ENCODE results near the gene WDFY2. TPM values are rescaled to one million over a fixed set of nuclear protein-coding genes. Genes with fewer than 3 reads are reported as not detected.
"Not testable (repeated sequence)": the region's sequence is repeated elsewhere in the genome, so short reads cannot be mapped to it uniquely, and the experiment has no call there.

The WDFY2 gene
- total and polyA plus RNA-seq, 8 donors: 11.4 to 25.2 (median 17.2) TPM

DNA sequence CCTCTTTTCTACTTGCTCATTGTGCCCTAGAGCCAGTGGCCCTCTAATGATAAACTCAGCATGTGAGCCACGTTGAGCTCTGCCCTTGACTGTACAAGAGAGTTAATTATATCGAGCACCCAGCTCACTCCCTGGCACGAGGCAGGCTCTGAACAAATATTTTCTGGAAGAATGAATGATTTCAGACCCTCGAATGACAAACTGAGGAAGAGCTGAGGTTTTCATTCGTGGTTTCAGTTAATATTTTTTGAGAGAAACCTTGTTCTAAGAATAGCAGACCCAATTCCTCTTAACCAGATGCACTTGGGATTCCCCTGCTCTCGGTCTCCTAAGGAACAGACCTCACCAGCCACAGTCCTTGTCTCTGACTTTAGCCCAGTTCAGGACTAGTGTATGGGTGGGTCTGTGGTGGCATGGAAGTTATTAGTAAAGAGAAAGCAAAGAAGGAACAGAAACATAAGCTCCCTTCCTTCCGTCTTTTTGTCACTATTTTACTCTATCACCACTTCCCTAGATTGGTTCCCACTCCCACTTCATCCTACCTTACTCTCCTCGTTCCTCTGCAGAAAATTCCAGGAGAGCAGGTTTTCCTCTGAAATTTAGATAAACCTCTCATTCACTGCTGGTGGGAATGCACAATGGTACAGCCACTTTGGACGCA, 22.1 kb upstream of the WDFY2 start:
- FAIRE-seq: no peak
- Histone ChIP-seq H3K27me3 (no peaks in the 10 kb centered on the region), H3K27ac (no peak overlapping the region), H3K36me3 (no peaks in the 10 kb centered on the region), H3K4me1 (no peaks in the 10 kb centered on the region), H3K9me3 (no peaks in the 10 kb centered on the region), H3K4me3 (no peak overlapping the region)
- WGBS, 2 donors: 69 to 71% methylated on average over 9 of the region's 9 CpGs
- peak in 2 of 4 donors; percentile 29 to 71 for ATAC-seq
- no peak for DNase-seq
- TF ChIP-seq, protein P1, sequence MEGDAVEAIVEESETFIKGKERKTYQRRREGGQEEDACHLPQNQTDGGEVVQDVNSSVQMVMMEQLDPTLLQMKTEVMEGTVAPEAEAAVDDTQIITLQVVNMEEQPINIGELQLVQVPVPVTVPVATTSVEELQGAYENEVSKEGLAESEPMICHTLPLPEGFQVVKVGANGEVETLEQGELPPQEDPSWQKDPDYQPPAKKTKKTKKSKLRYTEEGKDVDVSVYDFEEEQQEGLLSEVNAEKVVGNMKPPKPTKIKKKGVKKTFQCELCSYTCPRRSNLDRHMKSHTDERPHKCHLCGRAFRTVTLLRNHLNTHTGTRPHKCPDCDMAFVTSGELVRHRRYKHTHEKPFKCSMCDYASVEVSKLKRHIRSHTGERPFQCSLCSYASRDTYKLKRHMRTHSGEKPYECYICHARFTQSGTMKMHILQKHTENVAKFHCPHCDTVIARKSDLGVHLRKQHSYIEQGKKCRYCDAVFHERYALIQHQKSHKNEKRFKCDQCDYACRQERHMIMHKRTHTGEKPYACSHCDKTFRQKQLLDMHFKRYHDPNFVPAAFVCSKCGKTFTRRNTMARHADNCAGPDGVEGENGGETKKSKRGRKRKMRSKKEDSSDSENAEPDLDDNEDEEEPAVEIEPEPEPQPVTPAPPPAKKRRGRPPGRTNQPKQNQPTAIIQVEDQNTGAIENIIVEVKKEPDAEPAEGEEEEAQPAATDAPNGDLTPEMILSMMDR (IDR thresholded peaks at IDR 0.05): no peak
- intact Hi-C loops (cut with DNase I): loop anchor here in 2 of 3 donors (5.0 to 10.0 kb wide), 2 partner anchors 60 to 67 kb away; no protein-coding TSS in a partner anchor

DNA sequence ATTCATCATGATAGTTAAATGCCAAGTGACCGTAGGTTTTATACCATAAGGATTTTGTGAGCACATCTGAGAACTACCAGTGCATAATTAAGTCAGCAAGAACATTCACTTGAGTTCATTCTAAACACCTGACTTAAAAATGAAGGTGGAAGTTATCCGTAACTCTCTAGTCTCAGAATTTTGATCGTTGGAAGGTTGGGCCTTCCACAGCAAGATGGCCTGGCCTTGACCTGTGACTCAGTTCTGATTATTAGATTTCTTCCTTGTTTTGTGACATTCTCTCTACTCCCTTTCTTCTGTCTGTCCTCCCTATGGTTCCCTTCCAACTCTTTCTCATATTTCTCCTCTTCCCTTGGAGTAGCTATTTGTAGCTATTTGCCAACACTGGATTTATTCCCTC, 20.0 kb upstream of the WDFY2 start:
- H3K27ac ChIP-seq: no peak overlapping the region
- 73 to 83% methylated on average over 3 of the region's 3 CpGs for WGBS, 2 donors
- no peak overlapping the region for H3K4me3 ChIP-seq
- DNase-seq (no peak), FAIRE-seq (no peak), ATAC-seq (no peak)
- H3K9me3 ChIP-seq: no peaks in the 10 kb centered on the region
- H3K27me3 ChIP-seq: no peaks in the 10 kb centered on the region
- no peaks in the 10 kb centered on the region for H3K4me1 ChIP-seq
- H3K36me3 ChIP-seq: no peaks in the 10 kb centered on the region
- intact Hi-C loops (cut with DNase I): loop anchor here in 2 of 3 donors (5.0 to 10.0 kb wide), 2 partner anchors 62 to 69 kb away; no protein-coding TSS in a partner anchor
- TF ChIP-seq, protein P1 (IDR thresholded peaks at IDR 0.05): no peak

DNA sequence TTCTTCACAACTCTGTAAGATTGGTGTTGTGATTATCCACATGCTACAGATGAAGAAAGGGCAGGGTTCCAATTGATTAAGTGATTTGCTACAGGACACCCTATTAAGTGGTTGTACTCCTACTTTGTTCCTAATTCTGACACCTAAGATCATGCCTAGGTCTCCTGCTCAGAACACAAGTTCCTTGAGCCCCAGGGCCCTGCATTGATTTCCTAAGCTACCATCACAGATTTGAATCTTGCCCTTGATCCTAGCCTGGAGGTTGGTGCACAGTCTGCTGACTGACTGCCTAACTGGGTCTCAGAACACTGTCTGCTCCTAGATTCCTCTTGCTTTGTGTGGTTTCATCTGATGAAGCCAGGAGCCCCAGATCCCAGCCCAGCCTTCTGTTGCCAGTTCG, 19.6 kb upstream of the WDFY2 start:
- Histone ChIP-seq H3K9me3 (no peaks in the 10 kb centered on the region), H3K27ac (no peak overlapping the region), H3K36me3 (no peaks in the 10 kb centered on the region), H3K4me3 (no peak overlapping the region), H3K27me3 (no peaks in the 10 kb centered on the region), H3K4me1 (no peaks in the 10 kb centered on the region)
- DNase-seq (no peak), FAIRE-seq (no peak), ATAC-seq (no peak)
- intact Hi-C loops (cut with DNase I): loop anchor here in 2 of 3 donors (5.0 to 10.0 kb wide), 2 partner anchors 62 to 70 kb away; no protein-coding TSS in a partner anchor
- WGBS, 2 donors: 93 to 95% methylated on average over 1 of the region's 1 CpG
- TF ChIP-seq, protein P1 (IDR thresholded peaks at IDR 0.05): no peak

DNA sequence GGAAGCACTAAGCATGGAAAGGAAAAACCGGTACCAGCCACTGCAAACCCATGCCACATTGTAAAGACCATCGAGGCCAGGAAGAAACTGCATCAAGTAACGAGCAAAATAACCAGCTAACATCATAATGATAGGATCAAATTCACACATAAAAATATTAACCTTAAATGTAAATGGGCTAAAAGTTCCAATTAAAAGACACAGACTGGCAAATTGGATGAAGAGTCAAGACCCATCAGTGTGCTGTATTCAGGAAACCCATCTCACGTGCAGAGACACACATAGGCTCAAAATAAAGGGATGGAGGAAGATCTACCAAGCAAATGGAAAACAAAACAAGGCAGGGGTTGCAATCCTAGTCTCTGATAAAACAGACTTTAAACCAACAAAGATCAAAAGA, 15.3 kb upstream of the WDFY2 start:
- DNase-seq, H3K4me3 ChIP-seq, H3K9me3 ChIP-seq, ATAC-seq, FAIRE-seq, H3K27ac ChIP-seq, H3K4me1 ChIP-seq, H3K36me3 ChIP-seq, H3K27me3 ChIP-seq: not testable (repeated sequence)
- intact Hi-C loops (cut with DNase I): loop anchor here in 1 of 3 donors (10.0 kb wide), 1 partner anchor 74 kb away; no protein-coding TSS in a partner anchor
- WGBS, 2 donors: 90 to 94% methylated on average over 4 of the region's 4 CpGs

DNA sequence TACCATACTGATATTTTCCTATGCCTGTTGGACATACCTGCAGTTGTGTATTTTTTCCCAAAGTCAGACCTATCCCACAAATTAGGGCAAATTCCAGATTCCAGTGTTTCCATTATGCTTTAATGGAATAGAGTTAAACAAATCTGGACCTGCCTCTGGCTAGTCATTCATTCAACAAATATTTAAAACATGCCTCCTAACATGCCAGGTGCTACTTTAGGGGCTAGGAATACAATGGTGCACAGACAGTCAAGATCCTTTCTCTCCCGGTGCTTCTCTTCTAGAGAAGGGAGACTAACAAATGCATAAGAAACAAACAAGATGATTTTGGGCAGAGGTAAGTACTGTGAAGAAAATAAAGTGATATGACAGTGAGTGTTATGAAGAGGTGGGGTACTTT, 7.5 kb upstream of the WDFY2 start:
- Histone ChIP-seq H3K27ac (no peak overlapping the region), H3K36me3 (no peaks in the 10 kb centered on the region), H3K4me3 (no peak overlapping the region), H3K9me3 (no peaks in the 10 kb centered on the region), H3K4me1 (no peaks in the 10 kb centered on the region), H3K27me3 (no peaks in the 10 kb centered on the region)
- intact Hi-C loops (cut with DNase I): no loop called here
- DNase-seq (no peak), FAIRE-seq (no peak), ATAC-seq (no peak)
- TF ChIP-seq, protein P1 (IDR thresholded peaks at IDR 0.05): no peak
- 93 to 96% methylated on average over 1 of the region's 1 CpG for WGBS, 2 donors

Data from pancreas (tissue), 10 donors.